Immature natural killer cell (primary cell): ENCODE results near the gene NMBR. TPM values are rescaled to one million over a fixed set of nuclear protein-coding genes. Genes with fewer than 3 reads are reported as not detected.
"Not testable (repeated sequence)": the region's sequence is repeated elsewhere in the genome, so short reads cannot be mapped to it uniquely, and the experiment has no call there.

Source experiments
- DNase-seq, 3 donors: peaks; one replicate each; pipeline ENCODE4 v3.0.0; 2022; ENCODE audit warnings: mixed read lengths in 1 of 3
- H3K27ac Mint-ChIP-seq, 6 donors: one replicate each; pipeline ENCODE4 v1.8.0; 2020; ENCODE audit warnings: mixed read lengths in 6 of 6, mild to moderate bottlenecking in 5 of 6, inconsistent platforms in 4 of 6, moderate library complexity in 3 of 6
- H3K27me3 Mint-ChIP-seq, 3 donors: one replicate each; pipeline ENCODE4 v1.8.0; 2020 to 2021; ENCODE audit warnings: low read depth in 3 of 3, mild to moderate bottlenecking in 3 of 3, mixed read lengths in 3 of 3, moderate library complexity in 3 of 3, inconsistent platforms in 1 of 3
- H3K36me3 Mint-ChIP-seq, 3 donors: one replicate each; pipeline ENCODE4 v1.8.0; 2020; ENCODE audit warnings: mixed read lengths in 3 of 3, inconsistent platforms in 2 of 3, mild to moderate bottlenecking in 2 of 3
- H3K4me1 Mint-ChIP-seq, 2 donors: one replicate each; pipeline ENCODE4 v1.8.0; 2020; ENCODE audit warnings: inconsistent platforms in 2 of 2, mild to moderate bottlenecking in 2 of 2, mixed read lengths in 2 of 2, moderate library complexity in 1 of 2
- H3K4me3 Mint-ChIP-seq, 5 donors: one replicate each; pipeline ENCODE4 v1.8.0; 2020; ENCODE audit warnings: mild to moderate bottlenecking in 5 of 5, mixed read lengths in 5 of 5, inconsistent platforms in 3 of 5, moderate library complexity in 3 of 5
- H3K9me3 Mint-ChIP-seq, 6 donors: one replicate each; pipeline ENCODE4 v1.8.0; 2020; ENCODE audit warnings: mild to moderate bottlenecking in 6 of 6, mixed read lengths in 6 of 6, inconsistent platforms in 4 of 6, moderate library complexity in 3 of 6
- polyA plus RNA-seq, 3 donors: library from polyadenylated mRNA; unstranded; fragments of 300-500 nt; fragmentation: Illumina TruSeq; gene quantifications; one replicate each; pipeline ENCODE4 v1.2.3, GENCODE V29; 2021

NMBR gene
- polyA plus RNA-seq, 3 donors from 2014 or later, result not detected

GRCh38 chr6:142071981-142072380 is 74.9 kb downstream of the NMBR start:
- H3K4me1 Mint-ChIP-seq, result peaks cover 0 to 6% of the 10 kb centered on the region in 2 donors
- peaks cover 0 to 8% (median 0%) of the 10 kb centered on the region in 6 donors for H3K9me3 Mint-ChIP-seq
- H3K4me3 Mint-ChIP-seq, result no peak overlapping the region
- no peak overlapping the region for H3K27ac Mint-ChIP-seq
- DNase-seq, result no peak
- no peaks in the 10 kb centered on the region for H3K27me3 Mint-ChIP-seq
- H3K36me3 Mint-ChIP-seq, result no peaks in the 10 kb centered on the region

- no peak overlapping the region for H3K27ac Mint-ChIP-seq
- no peak overlapping the region for H3K4me3 Mint-ChIP-seq
- H3K4me1 Mint-ChIP-seq, result no peaks in the 10 kb centered on the region
- H3K27me3 Mint-ChIP-seq, result peaks cover 0 to 6% (median 2%) of the 10 kb centered on the region in 3 donors
- DNase-seq, result no peak
- no peaks in the 10 kb centered on the region for H3K36me3 Mint-ChIP-seq
- H3K9me3 Mint-ChIP-seq, result peaks cover 0 to 8% (median 1%) of the 10 kb centered on the region in 6 donors
Observed at GRCh38 chr6:142068416-142068815, 78.5 kb downstream of the NMBR start.

- H3K4me3 Mint-ChIP-seq, H3K27me3 Mint-ChIP-seq, H3K4me1 Mint-ChIP-seq, H3K36me3 Mint-ChIP-seq, H3K27ac Mint-ChIP-seq, DNase-seq, H3K9me3 Mint-ChIP-seq: not testable (repeated sequence)
Observed at GRCh38 chr6:142062861-142063260, 84.1 kb downstream of the NMBR start.

- no peak for DNase-seq
- H3K36me3 Mint-ChIP-seq, result no peaks in the 10 kb centered on the region
- peaks cover 1 to 10% of the 10 kb centered on the region in 2 donors for H3K4me1 Mint-ChIP-seq
- H3K27me3 Mint-ChIP-seq, result peaks cover 0 to 2% (median 1%) of the 10 kb centered on the region in 3 donors
- no peak overlapping the region for H3K27ac Mint-ChIP-seq
- H3K4me3 Mint-ChIP-seq, result no peak overlapping the region
- peaks cover 0 to 2% (median 0%) of the 10 kb centered on the region in 6 donors for H3K9me3 Mint-ChIP-seq
Observed at GRCh38 chr6:142058551-142059290, 88.2 kb downstream of the NMBR start.

GRCh38 chr6:142055219-142055618 is 91.7 kb downstream of the NMBR start:
- no peak for DNase-seq
- Mint-ChIP-seq H3K27ac (no peak overlapping the region), H3K27me3 (peaks cover 0 to 2% (median 1%) of the 10 kb centered on the region in 3 donors), H3K4me3 (no peak overlapping the region), H3K4me1 (peaks cover 1 to 10% of the 10 kb centered on the region in 2 donors), H3K36me3 (peaks cover 0 to 5% (median 0%) of the 10 kb centered on the region in 3 donors), H3K9me3 (peaks cover 10 to 29% (median 18%) of the 10 kb centered on the region in 6 donors)

GRCh38 chr6:142051404-142051803 is 95.5 kb downstream of the NMBR start:
- Mint-ChIP-seq H3K4me3 (no peak overlapping the region), H3K27me3 (peaks cover 0 to 4% (median under 1%) of the 10 kb centered on the region in 3 donors), H3K27ac (no peak overlapping the region), H3K36me3 (peaks cover 0 to 10% (median 0%) of the 10 kb centered on the region in 3 donors), H3K4me1 (no peaks in the 10 kb centered on the region), H3K9me3 (peaks cover 12 to 36% (median 22%) of the 10 kb centered on the region in 6 donors)
- DNase-seq, result no peak

- Mint-ChIP-seq H3K4me1 (no peaks in the 10 kb centered on the region), H3K27ac (no peak overlapping the region)
Observed at GRCh38 chr6:142048593-142048980, 98.3 kb downstream of the NMBR start.

GRCh38 chr6:142047934-142048592 is 98.9 kb downstream of the NMBR start:
- DNase-seq, result no peak
- no peak overlapping the region for H3K4me3 Mint-ChIP-seq
- peaks cover 0 to 10% (median 0%) of the 10 kb centered on the region in 3 donors for H3K36me3 Mint-ChIP-seq
- no peaks in the 10 kb centered on the region for H3K4me1 Mint-ChIP-seq
- peaks cover 10 to 29% (median 22%) of the 10 kb centered on the region in 6 donors for H3K9me3 Mint-ChIP-seq
- no peak overlapping the region for H3K27ac Mint-ChIP-seq
- H3K27me3 Mint-ChIP-seq, result peaks cover 0 to 5% (median 2%) of the 10 kb centered on the region in 3 donors

More at GRCh38 chr6:142048593-142048980, 98.3 kb downstream of the NMBR start:
- Mint-ChIP-seq H3K4me3 (no peak overlapping the region), H3K36me3 (peaks cover 0 to 10% (median 0%) of the 10 kb centered on the region in 3 donors), H3K27me3 (peaks cover 0 to 5% (median 2%) of the 10 kb centered on the region in 3 donors), H3K9me3 (peaks cover 10 to 33% (median 22%) of the 10 kb centered on the region in 6 donors)
- DNase-seq, result no peak

GRCh38 chr6:142045380-142046278 is 101.3 kb downstream of the NMBR start:
- peaks cover 0 to 5% (median 2%) of the 10 kb centered on the region in 3 donors for H3K27me3 Mint-ChIP-seq
- H3K4me3 Mint-ChIP-seq, result no peak overlapping the region
- H3K4me1 Mint-ChIP-seq, result no peaks in the 10 kb centered on the region
- H3K9me3 Mint-ChIP-seq, result peaks cover 2 to 13% (median 8%) of the 10 kb centered on the region in 6 donors
- H3K36me3 Mint-ChIP-seq, result peaks cover 0 to 10% (median 0%) of the 10 kb centered on the region in 3 donors
- DNase-seq, result no peak
- no peak overlapping the region for H3K27ac Mint-ChIP-seq

GRCh38 chr6:142035890-142036289 is 111.0 kb downstream of the NMBR start:
- no peak for DNase-seq
- peaks cover 0 to 2% (median 0%) of the 10 kb centered on the region in 3 donors for H3K27me3 Mint-ChIP-seq
- H3K36me3 Mint-ChIP-seq, result no peaks in the 10 kb centered on the region
- no peak overlapping the region for H3K4me3 Mint-ChIP-seq
- H3K9me3 Mint-ChIP-seq, result peaks cover 0 to 4% (median 0%) of the 10 kb centered on the region in 6 donors
- no peak overlapping the region for H3K27ac Mint-ChIP-seq
- H3K4me1 Mint-ChIP-seq, result no peaks in the 10 kb centered on the region

GRCh38 chr6:142031035-142031434 is 115.9 kb downstream of the NMBR start:
- H3K27me3 Mint-ChIP-seq, result peaks cover 0 to under 1% (median 0%) of the 10 kb centered on the region in 3 donors
- DNase-seq, result no peak
- peaks cover 0 to 5% (median 0%) of the 10 kb centered on the region in 3 donors for H3K36me3 Mint-ChIP-seq
- H3K4me3 Mint-ChIP-seq, result no peak overlapping the region
- H3K9me3 Mint-ChIP-seq, result peaks cover 0 to 9% (median 4%) of the 10 kb centered on the region in 6 donors
- H3K4me1 Mint-ChIP-seq, result peaks cover 0 to 13% of the 10 kb centered on the region in 2 donors
- H3K27ac Mint-ChIP-seq, result no peak overlapping the region

- peaks cover 0 to 5% (median 0%) of the 10 kb centered on the region in 3 donors for H3K36me3 Mint-ChIP-seq
- peaks cover 0 to 20% of the 10 kb centered on the region in 2 donors for H3K4me1 Mint-ChIP-seq
- DNase-seq, result peak in 2 of 3 donors; percentile 5 to 10
- H3K9me3 Mint-ChIP-seq, result peaks cover 0 to 11% (median 3%) of the 10 kb centered on the region in 6 donors
- peak overlapping the region; percentile 67 to 91 (median 77) for H3K4me3 Mint-ChIP-seq
- H3K27ac Mint-ChIP-seq, result peak overlapping the region in 1 of 6 donors; percentile 60
- no peaks in the 10 kb centered on the region for H3K27me3 Mint-ChIP-seq
Observed at GRCh38 chr6:142030115-142030619, 116.8 kb downstream of the NMBR start.

GRCh38 chr6:142028527-142028926 is 118.4 kb downstream of the NMBR start:
- Mint-ChIP-seq H3K4me3 (peak overlapping the region in 1 of 5 donors; percentile 77), H3K9me3 (peaks cover 0 to 9% (median 3%) of the 10 kb centered on the region in 6 donors), H3K27ac (no peak overlapping the region), H3K4me1 (peaks cover 0 to 20% of the 10 kb centered on the region in 2 donors), H3K36me3 (peaks cover 0 to 5% (median 0%) of the 10 kb centered on the region in 3 donors), H3K27me3 (no peaks in the 10 kb centered on the region)
- no peak for DNase-seq
